PC-9 (cell line): ENCODE results near the gene SOX5. TPM values are rescaled to one million over a fixed set of nuclear protein-coding genes. Genes with fewer than 3 reads are reported as not detected.

Experiments used
- Bru-seq: library from RNA; stranded (reverse); fragments of 400-500 nt; gene quantifications from one replicate; lab custom pipeline; 2021; lab: Mats Ljungman, UMichigan
- BruChase-seq, 2 experiments: library from RNA; stranded (reverse); fragments of 400-500 nt; gene quantifications; one replicate each; lab custom pipeline; 2021; lab: Mats Ljungman, UMichigan
- BruUV-seq: library from RNA; stranded (reverse); fragments of 400-500 nt; replicated peaks from 2 replicates; lab custom pipeline; 2021; lab: Mats Ljungman, UMichigan
- CTCF ChIA-PET: fragments of 300-600 bp; sonication (Branson Sonifier 250); formaldehyde crosslinking; loops from one replicate; lab custom pipeline; 2022; ENCODE audit warnings: antibody characterized with exemption; lab: Charles Lee
- POLR2A ChIA-PET: fragments of 300-600 bp; sonication (Branson Sonifier 250); formaldehyde crosslinking; loops from one replicate; lab custom pipeline; 2022; ENCODE audit warnings: antibody characterized with exemption; ENCODE audit not compliant: unreplicated experiment; lab: Charles Lee
- DNase-seq, 2 experiments: peaks; one replicate each; pipeline versions ENCODE4 v3.0.0 to v3.0.0-alpha.2; 2015 to 2022; ENCODE audit warnings: mixed read lengths in 1 of 2
- H2AFZ ChIP-seq: fragments of 200-600 bp; sonication (generic); 2 replicates; pipeline ENCODE4 v1.8.1; 2017; ENCODE audit warnings: antibody characterized with exemption
- H3F3A ChIP-seq: fragments of 200-600 bp; sonication (generic); 2 replicates; pipeline ENCODE4 v1.8.1; 2017; ENCODE audit warnings: antibody characterized with exemption, mild to moderate bottlenecking, low read depth; ENCODE audit not compliant: insufficient read depth
- H3K27ac ChIP-seq: fragments of 200-600 bp; sonication (generic); 2 replicates; pipeline ENCODE4 v1.6.1; 2016; ENCODE audit warnings: mixed run types
- H3K27me3 ChIP-seq: fragments of 200-600 bp; sonication (generic); 2 replicates; pipeline ENCODE4 v1.6.1; 2016; ENCODE audit warnings: low read depth, mixed run types; ENCODE audit not compliant: insufficient read depth
- H3K36me3 ChIP-seq: fragments of 200-600 bp; sonication (generic); 2 replicates; pipeline ENCODE4 v1.6.1; 2016; ENCODE audit warnings: low read depth, mixed run types
- H3K4me1 ChIP-seq: fragments of 200-600 bp; sonication (generic); replicated peaks from 2 replicates; pipeline ENCODE4 v1.6.1; 2016; ENCODE audit warnings: mixed run types; ENCODE audit not compliant: insufficient read depth
- H3K4me2 ChIP-seq: fragments of 200-600 bp; sonication (generic); 2 replicates; pipeline ENCODE4 v1.6.1; 2017; ENCODE audit warnings: mixed run types
- H3K4me3 ChIP-seq: fragments of 200-600 bp; sonication (generic); 2 replicates; pipeline ENCODE4 v1.6.1; 2016; ENCODE audit warnings: mixed run types
- H3K79me2 ChIP-seq: fragments of 200-600 bp; sonication (generic); 2 replicates; pipeline ENCODE4 v1.6.1; 2017; ENCODE audit warnings: low read depth, mixed run types
- H3K9me2 ChIP-seq: fragments of 200-600 bp; sonication (generic); 2 replicates; pipeline ENCODE4 v1.8.1; 2017; ENCODE audit warnings: mild to moderate bottlenecking; ENCODE audit not compliant: insufficient read depth
- H3K9me3 ChIP-seq: fragments of 200-600 bp; sonication (generic); 2 replicates; pipeline ENCODE4 v1.8.1; 2016; ENCODE audit warnings: low read depth; ENCODE audit not compliant: insufficient read depth
- H4K20me1 ChIP-seq: fragments of 200-600 bp; sonication (generic); 2 replicates; pipeline ENCODE4 v1.8.1; 2017; ENCODE audit not compliant: insufficient read depth
- EZH2 ChIP-seq: fragments of 200-600 bp; sonication (generic); IDR thresholded peaks from 2 replicates; pipeline ENCODE4 v1.8.0; 2017; ENCODE audit warnings: antibody characterized with exemption, low read depth
- intact Hi-C: fragments of 100-400 bp; cut with micrococcal nuclease; formaldehyde crosslinking; loops from one replicate; pipeline ENCODE4 v1.10.0; 2022; ENCODE audit not compliant: unreplicated experiment
- long read RNA-seq: library from polyadenylated mRNA; stranded (forward); transcript quantifications from one replicate; pipeline ENCODE4 v2.0.0, GENCODE V29; 2022
- total RNA-seq: library from RNA; stranded (reverse); gene quantifications from 2 replicates; pipeline ENCODE4 v1.2.3, GENCODE V29; 2021
- TF ChIP-seq, protein P1 (sequence below): fragments of 200-600 bp; sonication (generic); conservative IDR thresholded peaks from 2 replicates; pipeline ENCODE4 v1.6.1; 2017; ENCODE audit warnings: mixed run types, antibody characterized with exemption, mild to moderate bottlenecking, moderate library complexity

Gene SOX5
- total RNA-seq (not detected in 2 replicates), Bru-seq, nascent RNA (percentile 0 among the genes with signal in this experiment), BruChase-seq, experiment 1, labeled RNA remaining after a 2-hour chase (not detected), BruChase-seq, experiment 2, labeled RNA remaining after a 6-hour chase (percentile 0 among the genes with signal in this experiment)
- long read RNA-seq = 0 reads

DNA sequence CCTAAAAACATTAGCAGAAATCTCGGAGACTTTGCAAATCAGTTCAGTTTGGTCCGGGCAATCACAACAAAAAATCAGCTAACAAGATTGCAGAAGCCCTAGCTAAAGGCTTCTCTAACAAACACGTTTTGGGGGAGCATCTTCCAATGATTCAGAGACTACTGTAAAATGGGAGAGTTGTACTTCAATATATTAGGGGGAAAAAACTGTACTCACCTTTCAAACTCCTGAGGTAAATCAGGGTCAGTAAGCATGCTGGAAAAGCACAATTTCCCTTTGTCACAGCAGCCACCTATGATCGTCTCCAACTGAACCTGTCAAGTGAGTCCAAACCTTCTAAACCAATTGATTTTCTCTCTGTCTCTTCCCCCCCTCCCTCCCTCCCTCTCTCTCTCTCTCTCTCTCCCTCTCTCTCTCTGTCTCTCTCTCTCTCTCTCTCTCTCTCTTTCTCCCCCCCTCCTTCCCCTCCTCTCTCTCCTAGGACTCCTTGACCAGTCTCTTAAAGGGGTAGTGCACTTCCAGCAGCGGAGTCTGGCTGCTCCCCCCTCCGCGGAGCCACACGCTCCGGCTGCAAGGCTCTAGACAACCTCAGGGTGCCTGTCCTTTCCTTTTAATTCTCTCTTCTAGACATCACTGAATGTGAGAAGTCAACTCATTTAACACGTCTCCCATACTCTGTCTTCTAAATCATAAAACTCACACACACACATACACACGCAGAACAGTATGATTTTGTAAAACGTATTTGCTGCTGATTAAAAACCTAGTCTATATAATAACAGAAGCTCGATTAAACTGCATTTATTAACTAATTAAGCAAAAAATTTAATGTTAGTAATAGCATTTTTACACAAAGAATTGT is at the start of gene SOX5:
Gene SOX5 (minus strand): TSS at position 323 of the 862 bp plus-strand sequence. CDS start 69 bp downstream, at position 254.
- H3K36me3 ChIP-seq = no peaks in the 10 kb centered on the region
- H3K79me2 ChIP-seq = no peaks in the 10 kb centered on the region
- no peak within 1 kb of the TSS for H3K27ac ChIP-seq
- no peak for DNase-seq
- ChIA-PET CTCF (no interaction called here), POLR2A (no interaction called here)
- H3K27me3 ChIP-seq = peaks cover 24% of the 10 kb centered on the region; the same call in 1 of the 2 replicates
- BruUV-seq = no TSS peak
- H3K4me1 ChIP-seq = no peaks in the 10 kb centered on the region
- H4K20me1 ChIP-seq = no peaks in the 10 kb centered on the region
- H3K4me2 ChIP-seq = 0 out of 2 replicates have a peak within 1 kb of the TSS, but pooled peaks have one; percentile 38
- H3K9me3 ChIP-seq = no peaks in the 10 kb centered on the region
- H3K9me2 ChIP-seq = no peaks in the 10 kb centered on the region
- H3K4me3 ChIP-seq = no peak within 1 kb of the TSS
- no peak for TF ChIP-seq EZH2
- TF ChIP-seq, protein P1, sequence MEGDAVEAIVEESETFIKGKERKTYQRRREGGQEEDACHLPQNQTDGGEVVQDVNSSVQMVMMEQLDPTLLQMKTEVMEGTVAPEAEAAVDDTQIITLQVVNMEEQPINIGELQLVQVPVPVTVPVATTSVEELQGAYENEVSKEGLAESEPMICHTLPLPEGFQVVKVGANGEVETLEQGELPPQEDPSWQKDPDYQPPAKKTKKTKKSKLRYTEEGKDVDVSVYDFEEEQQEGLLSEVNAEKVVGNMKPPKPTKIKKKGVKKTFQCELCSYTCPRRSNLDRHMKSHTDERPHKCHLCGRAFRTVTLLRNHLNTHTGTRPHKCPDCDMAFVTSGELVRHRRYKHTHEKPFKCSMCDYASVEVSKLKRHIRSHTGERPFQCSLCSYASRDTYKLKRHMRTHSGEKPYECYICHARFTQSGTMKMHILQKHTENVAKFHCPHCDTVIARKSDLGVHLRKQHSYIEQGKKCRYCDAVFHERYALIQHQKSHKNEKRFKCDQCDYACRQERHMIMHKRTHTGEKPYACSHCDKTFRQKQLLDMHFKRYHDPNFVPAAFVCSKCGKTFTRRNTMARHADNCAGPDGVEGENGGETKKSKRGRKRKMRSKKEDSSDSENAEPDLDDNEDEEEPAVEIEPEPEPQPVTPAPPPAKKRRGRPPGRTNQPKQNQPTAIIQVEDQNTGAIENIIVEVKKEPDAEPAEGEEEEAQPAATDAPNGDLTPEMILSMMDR = no peak
- no peaks in the 10 kb centered on the region for H3F3A ChIP-seq
- intact Hi-C loops = no loop called here
- H2AFZ ChIP-seq = no peak within 1 kb of the TSS

DNA sequence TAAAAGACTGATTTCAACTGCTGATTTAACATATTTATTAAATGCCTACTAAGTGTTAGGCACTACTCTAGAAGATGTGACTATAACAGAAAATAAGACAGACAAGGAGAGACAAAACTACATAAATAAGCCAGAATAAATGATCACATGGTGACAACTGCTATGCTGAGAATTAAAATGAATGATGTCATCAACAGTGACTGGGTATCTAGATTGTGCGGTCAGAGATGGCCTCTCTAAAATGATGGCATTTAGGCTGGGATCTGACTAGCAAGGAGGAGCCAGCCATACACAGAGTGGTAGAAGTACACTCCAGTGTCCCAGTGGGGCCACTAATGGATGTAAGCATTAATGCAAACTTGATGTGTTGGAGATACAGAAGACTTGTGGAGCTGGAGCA is 37.6 kb upstream of the SOX5 start:
- BruUV-seq = no TSS peak
- TF ChIP-seq EZH2 = no peak
- TF ChIP-seq, protein P1 = no peak
- no peaks in the 10 kb centered on the region for H3K36me3 ChIP-seq
- H3K9me2 ChIP-seq = no peaks in the 10 kb centered on the region
- no peak overlapping the region for H2AFZ ChIP-seq
- no peak overlapping the region for H3K4me3 ChIP-seq
- no peaks in the 10 kb centered on the region for H3K79me2 ChIP-seq
- no peaks in the 10 kb centered on the region for H3K9me3 ChIP-seq
- no peak overlapping the region for H3K4me2 ChIP-seq
- no peaks in the 10 kb centered on the region for H3F3A ChIP-seq
- CTCF ChIA-PET = no interaction called here
- no peaks in the 10 kb centered on the region for H4K20me1 ChIP-seq
- no peak for DNase-seq
- intact Hi-C loops = no loop called here
- H3K4me1 ChIP-seq = no peaks in the 10 kb centered on the region
- no peak overlapping the region for H3K27ac ChIP-seq
- no peaks in the 10 kb centered on the region for H3K27me3 ChIP-seq
- POLR2A ChIA-PET = no interaction called here

DNA sequence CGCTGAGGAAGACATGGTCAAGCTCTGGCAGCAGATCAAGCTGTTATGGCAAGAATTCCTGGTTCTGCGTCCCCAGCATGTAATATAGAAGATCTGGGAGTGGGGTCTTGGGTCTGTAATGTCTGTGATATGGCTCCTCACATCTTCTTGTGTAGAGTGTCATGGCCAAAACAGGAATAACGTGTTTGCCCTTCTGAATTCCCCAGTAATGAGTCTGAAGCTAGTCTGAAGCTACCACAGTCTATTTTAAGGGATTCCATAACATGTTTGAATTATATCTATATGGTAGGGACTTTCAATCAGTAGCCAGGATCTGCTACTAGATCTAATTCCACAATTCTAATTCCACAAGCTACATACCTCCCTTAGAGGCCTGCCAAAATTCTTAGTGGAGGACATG is 31.4 kb upstream of the SOX5 start:
- Histone ChIP-seq H3K79me2 (no peaks in the 10 kb centered on the region), H3K9me3 (no peaks in the 10 kb centered on the region), H3K4me1 (no peaks in the 10 kb centered on the region), H3K27me3 (no peaks in the 10 kb centered on the region), H3K4me2 (no peak overlapping the region), H3K27ac (no peak overlapping the region), H3F3A (no peaks in the 10 kb centered on the region), H3K9me2 (no peaks in the 10 kb centered on the region), H3K36me3 (no peaks in the 10 kb centered on the region), H2AFZ (no peak overlapping the region), H4K20me1 (no peaks in the 10 kb centered on the region), H3K4me3 (no peak overlapping the region)
- CTCF ChIA-PET = no interaction called here
- intact Hi-C loops = no loop called here
- no peak for DNase-seq
- POLR2A ChIA-PET = no interaction called here
- BruUV-seq = no TSS peak
- TF ChIP-seq, protein P1 = no peak
- TF ChIP-seq EZH2 = no peak
